Skeletal muscle tissue (tissue), 4 donors: Measurements from ENCODE around the gene IFNL2. TPM values are rescaled to one million over a fixed set of nuclear protein-coding genes. Genes with fewer than 3 reads are reported as not detected.
"Not testable (repeated sequence)": the region's sequence is repeated elsewhere in the genome, so short reads cannot be mapped to it uniquely, and the experiment has no call there.

ENCODE experiments used
- H3K27ac ChIP-seq: one replicate; pipeline ENCODE4 v1.7.0; 2013; ENCODE audit warnings: mild to moderate bottlenecking, low read depth, low read length, inconsistent platforms
- H3K27me3 ChIP-seq, 3 donors: one replicate each; pipeline ENCODE4 v1.7.0; 2013; ENCODE audit warnings: low read length in 3 of 3; ENCODE audit not compliant: control insufficient read depth in 3 of 3, insufficient read depth in 3 of 3
- H3K36me3 ChIP-seq, 3 donors: one replicate each; pipeline ENCODE4 v1.7.0; 2013; ENCODE audit warnings: low read length in 3 of 3; ENCODE audit not compliant: control insufficient read depth in 3 of 3, insufficient read depth in 3 of 3
- H3K4me1 ChIP-seq, 3 donors: one replicate each; pipeline ENCODE4 v1.7.0; 2013; ENCODE audit warnings: low read length in 3 of 3, mild to moderate bottlenecking in 3 of 3; ENCODE audit not compliant: control insufficient read depth in 3 of 3, insufficient read depth in 3 of 3
- H3K4me3 ChIP-seq, 3 donors: one replicate each; pipeline ENCODE4 v1.7.0; 2013; ENCODE audit warnings: low read length in 3 of 3
- H3K9ac ChIP-seq, 3 donors: one replicate each; pipeline ENCODE4 v1.7.0; 2013; ENCODE audit warnings: low read length in 3 of 3, mild to moderate bottlenecking in 3 of 3, moderate library complexity in 2 of 3, low read depth in 1 of 3
- H3K9me3 ChIP-seq, 3 donors: one replicate each; pipeline ENCODE4 v1.7.0; 2013; ENCODE audit warnings: low read length in 3 of 3; ENCODE audit not compliant: control insufficient read depth in 3 of 3
- total RNA-seq: library from RNA; depleted of rRNA; stranded (reverse); fragments of >200 nt; gene quantifications from one replicate; pipeline ENCODE4 v1.2.3, GENCODE V29; 2014
- donor health status: Osteomylitis.

Gene IFNL2
- not detected for total RNA-seq

DNA sequence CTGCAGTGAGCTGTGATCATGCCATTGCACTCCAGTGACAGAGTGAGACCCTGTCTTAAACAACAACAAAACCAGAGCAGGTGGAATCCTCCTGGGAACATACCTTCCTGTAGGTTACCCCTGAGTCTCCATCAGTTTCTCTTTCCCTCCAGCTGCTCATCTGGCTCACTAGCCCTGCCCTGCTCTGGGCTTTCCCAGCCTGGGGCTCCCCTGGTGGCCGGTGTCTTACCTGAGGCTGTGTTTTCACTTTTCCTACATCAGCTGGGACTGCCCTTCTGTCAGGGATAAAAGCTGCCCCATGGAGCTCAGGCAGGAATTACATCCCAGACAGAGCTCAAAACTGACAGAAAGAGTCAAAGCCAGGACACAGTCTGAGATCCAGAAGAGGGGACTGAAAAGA is at the start of gene IFNL2:
TSS of gene IFNL2 (plus strand) at position 312 of the 400 bp plus-strand sequence. CDS start 173 bp downstream, outside the sequence.
- H3K9ac ChIP-seq, H3K4me1 ChIP-seq, H3K27ac ChIP-seq, H3K9me3 ChIP-seq, H3K4me3 ChIP-seq, H3K36me3 ChIP-seq: not testable (repeated sequence)
- H3K27me3 ChIP-seq: peaks cover 34 to 43% (median 40%) of the 10 kb centered on the region in 3 donors

DNA sequence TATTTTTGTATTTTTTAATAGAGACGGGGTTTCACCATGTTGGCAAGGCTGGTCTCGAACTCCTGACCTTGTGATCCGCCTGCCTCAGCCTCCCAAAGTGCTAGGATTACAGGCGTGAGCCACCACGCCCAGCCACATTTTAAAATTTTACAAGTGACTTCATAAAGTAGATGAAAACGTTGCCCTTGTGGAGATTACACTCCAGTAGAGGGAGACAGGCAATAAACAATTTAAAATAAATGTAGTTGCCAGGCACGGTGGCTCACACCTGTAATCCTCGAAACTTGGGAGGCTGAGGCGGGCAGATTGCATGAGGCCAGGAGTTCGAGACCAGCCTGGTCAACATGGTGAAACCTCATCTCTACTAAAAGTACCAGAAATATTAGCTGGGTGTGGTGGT is 49.1 kb upstream of the IFNL2 start:
- not testable (repeated sequence) for H3K4me3 ChIP-seq, H3K4me1 ChIP-seq, H3K9me3 ChIP-seq, H3K36me3 ChIP-seq, H3K27ac ChIP-seq, H3K9ac ChIP-seq
- H3K27me3 ChIP-seq: peaks cover 0 to 14% (median 9%) of the 10 kb centered on the region in 3 donors

DNA sequence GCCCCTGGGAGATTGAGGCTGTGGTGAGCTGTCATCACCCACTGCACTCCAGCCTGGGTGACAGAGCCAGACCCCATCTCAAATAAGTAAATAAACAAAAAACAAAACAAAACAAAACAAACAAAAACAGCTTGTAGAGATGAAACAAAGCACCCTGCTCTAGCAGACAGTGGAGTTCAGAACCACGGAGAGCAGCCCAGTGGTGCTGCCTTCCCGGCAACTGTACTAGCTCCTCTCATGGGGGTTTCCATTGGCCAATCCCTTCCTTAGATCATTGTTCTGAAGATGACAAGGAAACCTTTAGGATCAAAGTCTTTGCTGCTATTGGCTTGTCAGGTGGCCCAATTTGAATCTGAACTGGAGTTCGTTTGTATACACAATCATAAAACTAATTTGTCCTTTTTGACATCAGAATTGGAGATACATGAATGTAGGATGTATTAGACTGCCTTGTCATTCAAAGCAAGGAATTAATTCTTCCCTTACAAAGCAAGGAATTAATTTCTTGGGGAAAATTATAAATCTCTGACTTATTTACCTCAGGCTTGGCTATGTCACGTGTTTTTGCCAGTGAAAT is 44.4 kb upstream of the IFNL2 start:
- Histone ChIP-seq H3K9ac (no peak overlapping the region), H3K36me3 (no peaks in the 10 kb centered on the region), H3K9me3 (no peaks in the 10 kb centered on the region), H3K27me3 (peaks cover 0 to 17% (median 12%) of the 10 kb centered on the region in 3 donors), H3K4me1 (no peaks in the 10 kb centered on the region), H3K4me3 (no peak overlapping the region), H3K27ac (no peak overlapping the region)

- Histone ChIP-seq H3K4me1 (no peaks in the 10 kb centered on the region), H3K9ac (no peak overlapping the region), H3K9me3 (no peaks in the 10 kb centered on the region), H3K27me3 (peaks cover 0 to 13% (median 12%) of the 10 kb centered on the region in 3 donors), H3K4me3 (no peak overlapping the region), H3K27ac (no peak overlapping the region), H3K36me3 (no peaks in the 10 kb centered on the region)
Observed at GRCh38 chr19:39224910-39225309, 43.3 kb upstream of the IFNL2 start.

DNA sequence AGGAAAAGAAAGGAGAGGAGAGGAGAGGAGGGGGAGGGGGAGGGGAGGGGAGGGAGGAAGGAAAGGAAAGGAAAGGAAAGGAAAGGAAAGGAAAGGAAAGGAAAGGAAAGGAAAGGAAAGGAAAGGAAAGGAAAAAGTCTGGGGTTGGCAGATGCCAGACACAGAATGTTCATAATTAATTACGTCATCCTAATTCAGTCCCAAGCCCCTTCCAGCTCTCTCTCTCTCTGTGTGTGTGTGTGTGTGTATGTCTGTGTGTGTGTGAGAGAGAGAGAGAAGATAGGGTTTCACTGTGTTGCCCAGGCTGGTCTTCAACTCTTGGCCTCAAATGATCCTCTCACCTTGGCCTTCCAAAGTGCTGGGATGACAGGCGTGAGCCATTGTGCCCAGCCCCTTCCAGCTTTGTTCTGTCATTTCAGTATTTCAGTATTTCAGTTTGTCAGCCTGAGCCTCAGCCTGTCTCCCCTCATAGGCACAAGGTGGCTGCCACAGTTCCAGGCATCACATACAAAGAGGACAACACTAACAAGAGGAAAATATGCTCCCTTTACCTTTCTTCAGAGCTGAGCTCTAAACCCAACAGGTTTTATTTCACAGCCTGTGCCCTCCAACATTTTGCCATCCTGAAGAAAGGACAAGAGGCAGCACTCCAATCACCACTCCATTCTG is 38.0 kb upstream of the IFNL2 start:
- Histone ChIP-seq H3K27me3 (peaks cover 0 to 8% (median 0%) of the 10 kb centered on the region in 3 donors), H3K9ac (no peak overlapping the region), H3K4me1 (no peaks in the 10 kb centered on the region), H3K27ac (no peak overlapping the region), H3K36me3 (no peaks in the 10 kb centered on the region), H3K9me3 (peaks cover 0 to 2% (median 0%) of the 10 kb centered on the region in 3 donors), H3K4me3 (no peak overlapping the region)

GRCh38 chr19:39232708-39233107 is 35.5 kb upstream of the IFNL2 start:
- H3K27me3 ChIP-seq: peaks cover 0 to 15% (median 14%) of the 10 kb centered on the region in 3 donors
- H3K36me3 ChIP-seq: no peaks in the 10 kb centered on the region
- H3K9ac ChIP-seq: no peak overlapping the region
- H3K4me1 ChIP-seq: no peaks in the 10 kb centered on the region
- H3K9me3 ChIP-seq: peaks cover 0 to 2% (median 0%) of the 10 kb centered on the region in 3 donors
- no peak overlapping the region for H3K27ac ChIP-seq
- H3K4me3 ChIP-seq: no peak overlapping the region

GRCh38 chr19:39236527-39236926 is 31.7 kb upstream of the IFNL2 start:
- no peaks in the 10 kb centered on the region for H3K9me3 ChIP-seq
- no peaks in the 10 kb centered on the region for H3K36me3 ChIP-seq
- H3K27me3 ChIP-seq: peaks cover 3 to 21% (median 18%) of the 10 kb centered on the region in 3 donors
- H3K9ac ChIP-seq: no peak overlapping the region
- no peaks in the 10 kb centered on the region for H3K4me1 ChIP-seq
- no peak overlapping the region for H3K27ac ChIP-seq
- no peak overlapping the region for H3K4me3 ChIP-seq

DNA sequence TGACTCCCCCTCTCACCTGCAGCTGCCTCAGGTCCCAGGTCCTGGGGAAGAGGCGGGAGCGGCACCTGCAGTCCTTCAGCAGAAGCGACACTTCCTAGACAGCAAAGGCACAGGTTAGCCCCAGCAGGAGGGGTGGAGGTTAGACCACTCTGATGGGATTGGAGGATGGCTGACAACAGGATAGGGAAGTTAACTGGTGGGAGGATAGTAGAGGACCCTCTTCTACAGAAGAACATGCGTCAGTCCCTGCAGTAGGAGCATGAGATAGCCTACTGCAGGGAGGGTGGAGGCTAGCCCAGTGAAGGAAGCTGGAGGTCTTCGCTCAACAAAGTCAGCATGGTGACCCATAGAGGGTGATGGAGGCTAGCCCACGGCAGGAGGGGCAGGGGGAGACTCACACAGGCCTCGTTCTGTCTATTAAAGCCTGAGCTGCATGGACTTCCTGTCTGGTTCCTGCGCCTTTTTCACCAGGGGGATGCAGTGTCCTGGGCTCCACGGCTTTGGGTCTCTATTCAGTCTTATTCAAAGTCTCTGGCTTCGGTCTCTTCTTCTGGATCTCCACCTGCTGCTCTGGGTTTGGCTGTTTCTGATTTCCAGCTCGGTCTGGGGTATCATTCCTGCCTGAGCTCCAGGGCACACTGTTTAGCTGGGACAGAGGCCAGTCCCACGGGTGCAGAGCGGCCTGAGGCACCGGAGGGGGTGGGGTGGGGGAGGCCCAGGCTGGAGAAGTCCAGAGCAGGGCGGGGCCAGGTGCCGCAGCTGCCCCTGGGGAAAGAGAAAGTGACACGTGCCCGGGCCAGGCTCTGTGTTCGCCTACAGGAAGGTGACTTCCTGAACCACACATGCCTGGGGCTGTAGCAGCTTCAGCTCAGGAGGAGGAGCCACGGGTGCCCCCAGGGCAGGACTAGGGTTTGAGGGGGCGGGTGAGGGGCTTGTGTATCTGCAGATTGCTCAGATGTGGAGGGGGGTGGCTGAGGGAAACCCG is 30.7 kb upstream of the IFNL2 start:
- Histone ChIP-seq H3K4me1 (no peaks in the 10 kb centered on the region), H3K36me3 (no peaks in the 10 kb centered on the region), H3K9ac (no peak overlapping the region), H3K4me3 (no peak overlapping the region), H3K27ac (no peak overlapping the region), H3K27me3 (peaks cover 3 to 21% (median 18%) of the 10 kb centered on the region in 3 donors), H3K9me3 (no peaks in the 10 kb centered on the region)

DNA sequence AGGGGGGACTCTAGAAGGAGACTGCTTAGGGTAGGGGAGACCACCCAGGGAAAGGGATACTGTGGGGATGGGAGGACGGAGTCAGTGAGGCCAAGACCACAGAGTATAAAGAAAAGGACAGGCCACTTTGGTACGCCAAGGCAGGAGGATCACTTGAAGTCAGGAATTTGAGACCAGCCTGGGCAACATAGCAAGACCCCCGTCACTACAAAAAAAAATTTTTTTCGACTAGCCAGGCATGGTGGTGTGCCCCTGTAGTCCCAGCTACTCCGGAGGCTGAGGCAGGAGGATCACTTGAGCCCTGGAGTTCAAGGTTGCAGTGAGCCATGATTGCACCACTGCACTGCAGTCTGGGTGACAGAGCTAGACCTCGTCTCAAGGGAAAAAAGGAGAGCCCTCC is 30.0 kb upstream of the IFNL2 start:
- no peaks in the 10 kb centered on the region for H3K4me1 ChIP-seq
- H3K27ac ChIP-seq: no peak overlapping the region
- H3K9me3 ChIP-seq: no peaks in the 10 kb centered on the region
- H3K36me3 ChIP-seq: no peaks in the 10 kb centered on the region
- H3K4me3 ChIP-seq: no peak overlapping the region
- no peak overlapping the region for H3K9ac ChIP-seq
- H3K27me3 ChIP-seq: peaks cover 3 to 19% (median 18%) of the 10 kb centered on the region in 3 donors
